GM12878 (cell line): Measurements from ENCODE around the gene ANO9. TPM values are rescaled to one million over a fixed set of nuclear protein-coding genes. Genes with fewer than 3 reads are reported as not detected.
A peak's percentile ranks its signal among the peaks of the same experiment; 100 is the strongest.

ENCODE experiments used
- ATAC-seq: fragments of 200-7000 bp; cut with Tn5 transposase; 3 replicates; pipeline ENCODE4 v1.9.1; 2020; ENCODE audit warnings: mild to moderate bottlenecking, moderate library complexity
- BruUV-seq: library from RNA; stranded (reverse); fragments of 400-500 nt; replicated peaks from 2 replicates; lab custom pipeline; 2021; lab: Mats Ljungman, UMichigan
- CTCF ChIA-PET: fragments of 300-600 bp; sonication (Branson Sonifier 250); formaldehyde crosslinking; extraction: SDS; loops from one replicate; lab custom pipeline; 2021; ENCODE audit warnings: inconsistent platforms; lab: Yijun Ruan, JAX
- POLR2A ChIA-PET: fragments of 350-600 bp; formaldehyde crosslinking; extraction: SDS; loops from one replicate; lab custom pipeline; 2021; ENCODE audit warnings: inconsistent platforms; lab: Charles Lee
- RAD21 ChIA-PET: fragments of 300-600 bp; sonication (Branson Sonifier 250); formaldehyde crosslinking; loops from one replicate; lab custom pipeline; 2023; ENCODE audit warnings: antibody characterized with exemption; ENCODE audit not compliant: unreplicated experiment; lab: Charles Lee
- SMC1A ChIA-PET: fragments of 300-600 bp; sonication (Branson Sonifier 250); formaldehyde crosslinking; loops from one replicate; lab custom pipeline; 2023; ENCODE audit not compliant: unreplicated experiment, uncharacterized antibody; lab: Charles Lee
- DNase-seq: peaks from one replicate; pipeline ENCODE4 v3.0.0-alpha.2; 2011; ENCODE audit warnings: low read depth, low spot score
- FAIRE-seq: peaks from 3 replicates; lab custom pipeline; 2011; peaks lifted over from hg19 to GRCh38; lab: Jason Lieb, UNC
- H2AFZ ChIP-seq: 2 replicates; pipeline ENCODE4 v1.6.0; 2011; ENCODE audit warnings: low read depth, low read length, control low read depth; ENCODE audit not compliant: control insufficient read depth
- H3K27ac ChIP-seq: 2 replicates; pipeline ENCODE4 v1.5.1; 2011; ENCODE audit warnings: control low read depth; ENCODE audit not compliant: control insufficient read depth, insufficient read depth
- H3K27me3 ChIP-seq, 2 experiments: replicated peaks in 1 of 2; 2 replicates each; pipeline versions ENCODE4 v1.6.0 to v1.6.1; 2011; ENCODE audit warnings: low read length in 1 of 2; ENCODE audit not compliant: control insufficient read depth in 2 of 2, insufficient read depth in 2 of 2
- H3K36me3 ChIP-seq, 2 experiments: 2 replicates each; pipeline ENCODE4 v1.5.1; 2011; ENCODE audit warnings: low read length in 1 of 2; ENCODE audit not compliant: control insufficient read depth in 2 of 2, insufficient read depth in 2 of 2
- H3K4me1 ChIP-seq: 2 replicates; pipeline ENCODE4 v1.6.1; 2011; ENCODE audit warnings: mild to moderate bottlenecking, low read length, moderate library complexity, mixed read lengths; ENCODE audit not compliant: control insufficient read depth, insufficient read depth
- H3K4me2 ChIP-seq: 2 replicates; pipeline ENCODE4 v1.6.0; 2011; ENCODE audit warnings: control low read depth; ENCODE audit not compliant: control insufficient read depth, insufficient read depth
- H3K4me3 ChIP-seq: fragments of 200-600 bp; sonication (generic); 2 replicates; pipeline ENCODE4 v1.5.1; 2016
- H3K79me2 ChIP-seq: 2 replicates; pipeline ENCODE4 v1.6.0; 2011; ENCODE audit warnings: low read length; ENCODE audit not compliant: control insufficient read depth, insufficient read depth
- H3K9ac ChIP-seq: 2 replicates; pipeline ENCODE4 v1.8.0; 2011; ENCODE audit warnings: low read length, control low read depth, mixed read lengths; ENCODE audit not compliant: control insufficient read depth, insufficient read depth
- H3K9me3 ChIP-seq: replicated peaks from 3 replicates; pipeline ENCODE4 v1.5.1; 2011; ENCODE audit warnings: mild to moderate bottlenecking, low read length; ENCODE audit not compliant: control insufficient read depth, insufficient read depth
- H4K20me1 ChIP-seq: 2 replicates; pipeline ENCODE4 v1.6.0; 2011; ENCODE audit not compliant: control insufficient read depth, insufficient read depth
- BCL3 ChIP-seq: IDR thresholded peaks from 2 replicates; pipeline ENCODE4 v1.6.1; 2011; ENCODE audit warnings: borderline replicate concordance, low read depth, mild to moderate bottlenecking, moderate library complexity, low read length; ENCODE audit not compliant: insufficient read depth, poor library complexity, severe bottlenecking
- CHD4 ChIP-seq: fragments of 200-600 bp; sonication (generic); IDR thresholded peaks from 2 replicates; pipeline ENCODE4 v1.6.1; 2016; ENCODE audit warnings: mild to moderate bottlenecking
- DPF2 ChIP-seq: fragments of 450-650 bp; IDR thresholded peaks from 2 replicates; pipeline ENCODE4 v1.6.1; 2017; ENCODE audit warnings: mild to moderate bottlenecking
- NRF1 ChIP-seq: conservative IDR thresholded peaks from 2 replicates; pipeline ENCODE4 v1.6.1; 2011; ENCODE audit warnings: mild to moderate bottlenecking, low read depth, low read length, improper control_type of control experiment
- PAX8 ChIP-seq: fragments of 450-650 bp; IDR thresholded peaks from 2 replicates; pipeline ENCODE4 v1.6.1; 2017; ENCODE audit warnings: mild to moderate bottlenecking, moderate library complexity
- REST ChIP-seq: IDR thresholded peaks from 2 replicates; pipeline ENCODE4 v1.6.1; 2012; ENCODE audit warnings: mild to moderate bottlenecking, low read depth, low read length
- SMAD1 ChIP-seq: fragments of 450-650 bp; IDR thresholded peaks from 2 replicates; pipeline ENCODE4 v1.6.1; 2018; ENCODE audit warnings: mild to moderate bottlenecking, low read depth; ENCODE audit not compliant: partially characterized antibody
- STAT3 ChIP-seq: IDR thresholded peaks from 2 replicates; pipeline ENCODE4 v1.6.1; 2011; ENCODE audit warnings: low read depth, low read length, improper control_type of control experiment
- ZBED1 ChIP-seq: IDR thresholded peaks from 2 replicates; pipeline ENCODE4 v1.6.1; 2016; ENCODE audit warnings: borderline replicate concordance
- WGBS: methylation state at CpG from one replicate; pipeline ENCODE4 v1.1.6; 2016; ENCODE audit warnings: low lambda C conversion rate; ENCODE audit not compliant: insufficient replicate concordance, insufficient coverage; ENCODE audit errors: missing lambda C conversion rate; 5-methylcytosine and 5-hydroxymethylcytosine counted together
- in situ Hi-C: fragments of 300-500 bp; cut with MboI; formaldehyde crosslinking; loops from 9 replicates; pipeline ENCODE4 v1.14.3; 2018; ENCODE audit warnings: mixed read lengths
- intact Hi-C: fragments of 100-400 bp; cut with micrococcal nuclease; formaldehyde crosslinking; loops from one replicate; pipeline ENCODE4 v1.14.2; 2022; ENCODE audit not compliant: unreplicated experiment
- polyA plus RNA-seq, 11 experiments: library from polyadenylated mRNA; depleted of rRNA in 4 of 11; unstranded in 6 of 11; stranded (reverse) in 5 of 11; fragments of >200 nt; fragmentation: Nextera tagmentation in 4 of 11; fragmentation: Illumina TruSeq in 1 of 11; extraction: Ambion mirVana in 4 of 11; extraction: Trizol in 1 of 11; gene quantifications; 1 replicate in 1 of 11; 2 replicates in 10 of 11; pipeline versions ENCODE4 v1.2.1 to v1.2.3, GENCODE V29; 2011 to 2016; ENCODE audit warnings: inconsistent platforms in 2 of 11, missing spikeins in 2 of 11, low read depth in 1 of 11
- total RNA-seq, 4 experiments: library from RNA; depleted of rRNA in 3 of 4; stranded (reverse); fragments of >200 nt in 3 of 4; fragmentation: Illumina TruSeq in 1 of 4; extraction: Trizol in 1 of 4; gene quantifications; 2 replicates each; pipeline versions ENCODE4 v1.2.1 to v1.2.3, GENCODE V29; 2013 to 2021
- TF ChIP-seq, protein P1 (sequence below): IDR thresholded peaks from 2 replicates; pipeline ENCODE4 v1.6.1; 2011; ENCODE audit warnings: mild to moderate bottlenecking, low read depth, low read length, moderate library complexity; ENCODE audit not compliant: insufficient replicate concordance

The ANO9 gene
- total and polyA plus RNA-seq, 10 of the 15 experiments (the other 5 are each of a cell fraction or from before 2014, with no cell fraction given), result 0.21 to 42.3 (median 12.0) TPM

- TF ChIP-seq, protein P1, sequence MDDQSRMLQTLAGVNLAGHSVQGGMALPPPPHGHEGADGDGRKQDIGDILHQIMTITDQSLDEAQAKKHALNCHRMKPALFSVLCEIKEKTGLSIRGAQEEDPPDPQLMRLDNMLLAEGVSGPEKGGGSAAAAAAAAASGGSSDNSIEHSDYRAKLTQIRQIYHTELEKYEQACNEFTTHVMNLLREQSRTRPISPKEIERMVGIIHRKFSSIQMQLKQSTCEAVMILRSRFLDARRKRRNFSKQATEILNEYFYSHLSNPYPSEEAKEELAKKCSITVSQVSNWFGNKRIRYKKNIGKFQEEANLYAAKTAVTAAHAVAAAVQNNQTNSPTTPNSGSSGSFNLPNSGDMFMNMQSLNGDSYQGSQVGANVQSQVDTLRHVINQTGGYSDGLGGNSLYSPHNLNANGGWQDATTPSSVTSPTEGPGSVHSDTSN, result no peak
- TF ChIP-seq STAT3, result no peak
- TF ChIP-seq ZBED1, result no peak
- no peak for TF ChIP-seq BCL3
- peak; percentile 65 for TF ChIP-seq DPF2
- no peak for TF ChIP-seq NRF1
- TF ChIP-seq CHD4, result no peak
- no peak for TF ChIP-seq PAX8
Measured at GRCh38 chr11:447923-448731, 6.3 kb upstream of the ANO9 start (continued).

GRCh38 chr11:446891-447290, 5.1 kb upstream of the ANO9 start:
- H3K9me3 ChIP-seq, result no peaks in the 10 kb centered on the region
- H3K4me2 ChIP-seq, result no peak overlapping the region
- no peak overlapping the region for H3K27ac ChIP-seq
- ATAC-seq, result no peak
- WGBS, result 65% methylated on average over 7 of the region's 7 CpGs
- no peak overlapping the region for H3K9ac ChIP-seq
- DNase-seq, result no peak
- ChIA-PET SMC1A (no interaction called here), POLR2A (interaction anchor here (1.1 kb wide), 1 partner anchor 240 kb away, joined by 3 read pairs; the partner anchor contains the start of genes BET1L and RIC8A), CTCF (interaction anchor here (2.2 to 2.4 kb wide), 2 partner anchors 141 to 196 kb away, joined by 5 to 13 read pairs; no protein-coding TSS in a partner anchor), RAD21 (interaction anchor here (0.6 to 2.7 kb wide), 2 partner anchors 40 to 207 kb away, joined by 3 to 17 read pairs; no protein-coding TSS in a partner anchor)
- H2AFZ ChIP-seq, result no peak overlapping the region
- no peaks in the 10 kb centered on the region for H4K20me1 ChIP-seq
- no peak for FAIRE-seq
- no peak for TF ChIP-seq REST
- TF ChIP-seq SMAD1, result no peak
- H3K79me2 ChIP-seq, result peaks cover 14% of the 10 kb centered on the region
- intact Hi-C loops (loop anchor here (10.0 kb wide), 2 partner anchors 142 to 242 kb away; partner anchors contain the start of genes BET1L, IFITM2 and RIC8A), in situ Hi-C loops (no loop called here)
- H3K4me1 ChIP-seq, result peaks cover 15% of the 10 kb centered on the region
- no peaks in the 10 kb centered on the region for H3K27me3 ChIP-seq
- no peaks in the 10 kb centered on the region for H3K36me3 ChIP-seq
- no peak overlapping the region for H3K4me3 ChIP-seq
- BruUV-seq, result no TSS peak
